ENCODE results near the gene KCNH5. TPM values are rescaled to one million over a fixed set of nuclear protein-coding genes. Genes with fewer than 3 reads are reported as not detected.

KCNH5 gene
- polyA plus RNA-seq, 1 of the 3 experiments (the other 2 are of a cell fraction): not detected

- no peak overlapping the region for H3K27ac ChIP-seq (ENCODE audit: low read depth in 2 of 2, low read length in 1 of 2)
Measured at GRCh38 chr14:62778852-62779251, 266.4 kb downstream of the KCNH5 start.

GRCh38 chr14:62778310-62778709 is 266.9 kb downstream of the KCNH5 start:
- H3K4me3 ChIP-seq (ENCODE audit: low read depth in 2 of 2, low read length in 1 of 2): no peak overlapping the region
- H3F3A ChIP-seq (replicated peaks; ENCODE audit: insufficient read depth): no peaks in the 10 kb centered on the region
- H3K27me3 ChIP-seq (ENCODE audit: insufficient read depth): no peaks in the 10 kb centered on the region
- ChIA-PET CTCF (interaction anchor here (0.8 kb wide), 1 partner anchor 464 kb away, joined by 4 read pairs; no protein-coding TSS in a partner anchor), POLR2A (no interaction called here)
- no peak overlapping the region for H3K4me2 ChIP-seq
- TF ChIP-seq FOXM1 (IDR thresholded peaks at IDR 0.05; ENCODE audit: low read depth): no peak
- TF ChIP-seq EZH2phosphoT487 (IDR thresholded peaks at IDR 0.05; ENCODE audit: borderline replicate concordance, low read depth): no peak
- TF ChIP-seq TEAD4 (IDR thresholded peaks at IDR 0.05; ENCODE audit: borderline replicate concordance, insufficient read depth): no peak
- TF ChIP-seq FOSL2 (IDR thresholded peaks at IDR 0.05; ENCODE audit: borderline replicate concordance, low read depth): no peak
- TF ChIP-seq REST (IDR thresholded peaks at IDR 0.05; ENCODE audit: low read depth, low read length): no peak
- TF ChIP-seq JUND (IDR thresholded peaks at IDR 0.05): no peak
- TF ChIP-seq FOXJ3 (CRISPR knock-in tag; IDR thresholded peaks at IDR 0.05): no peak
- no peaks in the 10 kb centered on the region for H3K4me1 ChIP-seq (ENCODE audit: control insufficient read depth in 1 of 2, insufficient read depth in 2 of 2, low read depth in 1 of 2, low read length in 1 of 2)
- no peak overlapping the region for H3K27ac ChIP-seq (ENCODE audit: low read depth in 2 of 2, low read length in 1 of 2)
- no peaks in the 10 kb centered on the region for H3K79me2 ChIP-seq (ENCODE audit: insufficient read depth)
- H4K20me1 ChIP-seq (ENCODE audit: insufficient read depth): no peaks in the 10 kb centered on the region
- no peaks in the 10 kb centered on the region for H3K36me3 ChIP-seq (replicated peaks in 1 of 2; ENCODE audit: control insufficient read depth in 1 of 2, insufficient read depth in 2 of 2, low read length in 1 of 2)
- no peak for DNase-seq
- H2AFZ ChIP-seq (ENCODE audit: low read depth): no peak overlapping the region
- WGBS (ENCODE audit: low lambda C conversion rate): 29% methylated on average over 2 of the region's 2 CpGs
- H3K9ac ChIP-seq: no peak overlapping the region
- H3K9me2 ChIP-seq: no peaks in the 10 kb centered on the region
- H3K9me3 ChIP-seq: no peaks in the 10 kb centered on the region

More at GRCh38 chr14:62778852-62779251, 266.4 kb downstream of the KCNH5 start:
- CTCF ChIA-PET: interaction anchor here (0.8 kb wide), 1 partner anchor 464 kb away, joined by 4 read pairs; no protein-coding TSS in a partner anchor
- Histone ChIP-seq H3K79me2 (ENCODE audit: insufficient read depth) (no peaks in the 10 kb centered on the region), H3K4me2 (no peak overlapping the region), H3K36me3 (replicated peaks in 1 of 2; ENCODE audit: control insufficient read depth in 1 of 2, insufficient read depth in 2 of 2, low read length in 1 of 2) (no peaks in the 10 kb centered on the region), H3K9ac (no peak overlapping the region), H3K9me3 (no peaks in the 10 kb centered on the region), H3F3A (replicated peaks; ENCODE audit: insufficient read depth) (no peaks in the 10 kb centered on the region), H3K4me3 (ENCODE audit: low read depth in 2 of 2, low read length in 1 of 2) (no peak overlapping the region), H3K4me1 (ENCODE audit: control insufficient read depth in 1 of 2, insufficient read depth in 2 of 2, low read depth in 1 of 2, low read length in 1 of 2) (no peaks in the 10 kb centered on the region), H4K20me1 (ENCODE audit: insufficient read depth) (no peaks in the 10 kb centered on the region), H3K9me2 (no peaks in the 10 kb centered on the region), H3K27me3 (ENCODE audit: insufficient read depth) (no peaks in the 10 kb centered on the region), H2AFZ (ENCODE audit: low read depth) (no peak overlapping the region)
- no peak for DNase-seq
- TF ChIP-seq USF1 (IDR thresholded peaks at IDR 0.05; ENCODE audit: borderline replicate concordance, low read depth): no peak
- TF ChIP-seq, protein P1, sequence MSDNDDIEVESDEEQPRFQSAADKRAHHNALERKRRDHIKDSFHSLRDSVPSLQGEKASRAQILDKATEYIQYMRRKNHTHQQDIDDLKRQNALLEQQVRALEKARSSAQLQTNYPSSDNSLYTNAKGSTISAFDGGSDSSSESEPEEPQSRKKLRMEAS (IDR thresholded peaks at IDR 0.05; ENCODE audit: low read depth): no peak
- TF ChIP-seq NRF1 (IDR thresholded peaks at IDR 0.05; ENCODE audit: low read depth, low read length): no peak
- no peak for TF ChIP-seq YY1 (IDR thresholded peaks at IDR 0.05; ENCODE audit: low read depth)
- no peak for TF ChIP-seq ELF1 (IDR thresholded peaks at IDR 0.05)
- no peak for TF ChIP-seq FOSL2 (IDR thresholded peaks at IDR 0.05; ENCODE audit: borderline replicate concordance, low read depth)
- TF ChIP-seq TCF12 (IDR thresholded peaks at IDR 0.05): no peak
- no peak for TF ChIP-seq RCOR1 (IDR thresholded peaks at IDR 0.05; ENCODE audit: low read length)
- TF ChIP-seq MEF2A (IDR thresholded peaks at IDR 0.05; ENCODE audit: borderline replicate concordance, low read depth): no peak
- TF ChIP-seq POLR2AphosphoS5 (IDR thresholded peaks at IDR 0.05; ENCODE audit: low read depth, low read length): no peak
- TF ChIP-seq IRF3 (IDR thresholded peaks at IDR 0.05; ENCODE audit: low read depth, low read length): no peak
- TF ChIP-seq SIN3A (IDR thresholded peaks at IDR 0.05; ENCODE audit: borderline replicate concordance, low read depth, low read length): no peak
- no peak for TF ChIP-seq NFIC (IDR thresholded peaks at IDR 0.05; ENCODE audit: borderline replicate concordance)
- WGBS (ENCODE audit: low lambda C conversion rate): 3% methylated on average over 1 of the region's 1 CpG
- POLR2A ChIA-PET: no interaction called here

Measured in SK-N-SH (cell line).